Thyroid gland (tissue), 4 donors: ENCODE data around the gene KRT86. TPM values are rescaled to one million over a fixed set of nuclear protein-coding genes. Genes with fewer than 3 reads are reported as not detected.

ENCODE experiments used
- DNase-seq, 2 donors: peaks; one replicate each; pipeline ENCODE4 v3.0.0-alpha.2; 2019
- H3K27ac ChIP-seq, 3 donors: fragments of 200-600 bp; sonication (generic); 1 replicate in 2 of 3; 2 replicates in 1 of 3; pipeline ENCODE4 v1.5.1; 2016 to 2019; ENCODE audit warnings: mild to moderate bottlenecking in 1 of 3, moderate library complexity in 1 of 3
- H3K27me3 ChIP-seq: fragments of 200-600 bp; sonication (generic); one replicate; pipeline ENCODE4 v1.5.1; 2019
- H3K36me3 ChIP-seq, 2 donors: fragments of 200-600 bp; sonication (generic); one replicate each; pipeline ENCODE4 v1.5.1; 2016 to 2019
- H3K4me1 ChIP-seq, 2 donors: fragments of 200-600 bp; sonication (generic); one replicate each; pipeline ENCODE4 v1.5.1; 2017 to 2019
- H3K4me3 ChIP-seq, 3 donors: fragments of 200-600 bp; sonication (generic); replicated peaks in 1 of 3; 1 replicate in 2 of 3; 2 replicates in 1 of 3; pipeline ENCODE4 v1.5.1; 2016; ENCODE audit warnings: mild to moderate bottlenecking in 1 of 3
- H3K9me3 ChIP-seq: fragments of 200-600 bp; sonication (generic); one replicate; pipeline ENCODE4 v1.5.1; 2017
- CTCF ChIP-seq, 6 experiments: fragments of 200-600 bp in 3 of 6; fragments of 450-650 bp in 3 of 6; sonication (generic) in 3 of 6; IDR thresholded peaks; one replicate each; pipeline ENCODE4 v1.5.1; 2016 to 2019; ENCODE audit warnings: antibody characterized with exemption in 6 of 6, mild to moderate bottlenecking in 2 of 6, inconsistent platforms in 1 of 6, moderate library complexity in 1 of 6
- POLR2A ChIP-seq, 2 donors: fragments of 450-650 bp; IDR thresholded peaks; one replicate each; pipeline ENCODE4 v1.6.1; 2017; ENCODE audit warnings: antibody characterized with exemption in 2 of 2, mild to moderate bottlenecking in 2 of 2, moderate library complexity in 1 of 2
- WGBS, 2 donors: methylation state at CpG; one replicate each; pipeline ENCODE4 v1.1.5; 2017; 5-methylcytosine and 5-hydroxymethylcytosine counted together
- intact Hi-C: fragments of 100-400 bp; cut with DNase I; formaldehyde crosslinking; loops from one replicate; pipeline ENCODE4 v1.15.1; 2023
- total RNA-seq, 4 donors: library from RNA; depleted of rRNA; stranded (reverse); fragments of >200 nt; gene quantifications; one replicate each; pipeline ENCODE4 v1.2.3, GENCODE V29; 2016

KRT86 gene
- total RNA-seq, 4 donors from 2014 or later, result 0.13 to 1.1 (median 0.42) TPM

- H3K4me1 ChIP-seq, result peaks cover 7 to 22% of the 10 kb centered on the region in 2 donors
- no peak for DNase-seq
- no peak overlapping the region for H3K4me3 ChIP-seq
- no peaks in the 10 kb centered on the region for H3K36me3 ChIP-seq
- H3K9me3 ChIP-seq, result no peaks in the 10 kb centered on the region
- no peaks in the 10 kb centered on the region for H3K27me3 ChIP-seq
- intact Hi-C loops, result no loop called here
- 73 to 80% methylated on average over 1 of the region's 1 CpG for WGBS, 2 donors
- H3K27ac ChIP-seq, result no peak overlapping the region
- no peak for TF ChIP-seq CTCF (IDR thresholded peaks at IDR 0.05)
- no peak for TF ChIP-seq POLR2A (IDR thresholded peaks at IDR 0.05)
These were observed 48.6 kb downstream of the KRT86 start for GRCh38 chr12:52323001-52323400.

- no peaks in the 10 kb centered on the region for H3K36me3 ChIP-seq
- TF ChIP-seq POLR2A (IDR thresholded peaks at IDR 0.05), result no peak
- TF ChIP-seq CTCF (IDR thresholded peaks at IDR 0.05), result no peak
- no peak for DNase-seq
- 92 to 95% methylated on average over 10 of the region's 10 CpGs for WGBS, 2 donors
- no peak overlapping the region for H3K4me3 ChIP-seq
- intact Hi-C loops, result no loop called here
- H3K27me3 ChIP-seq, result no peaks in the 10 kb centered on the region
- no peaks in the 10 kb centered on the region for H3K9me3 ChIP-seq
- H3K27ac ChIP-seq, result no peak overlapping the region
- H3K4me1 ChIP-seq, result peaks cover 7 to 26% of the 10 kb centered on the region in 2 donors
These were observed 49.1 kb downstream of the KRT86 start for GRCh38 chr12:52323416-52324152.

- no peaks in the 10 kb centered on the region for H3K36me3 ChIP-seq
- TF ChIP-seq POLR2A (IDR thresholded peaks at IDR 0.05) (no peak), CTCF (IDR thresholded peaks at IDR 0.05) (no peak)
- intact Hi-C loops, result no loop called here
- DNase-seq, result no peak
- no peaks in the 10 kb centered on the region for H3K27me3 ChIP-seq
- no peak overlapping the region for H3K27ac ChIP-seq
- H3K4me3 ChIP-seq, result no peak overlapping the region
- 98 to 100% methylated on average over 3 of the region's 3 CpGs for WGBS, 2 donors
- H3K9me3 ChIP-seq, result no peaks in the 10 kb centered on the region
- H3K4me1 ChIP-seq, result peaks cover 7 to 26% of the 10 kb centered on the region in 2 donors
These were observed 49.7 kb downstream of the KRT86 start for GRCh38 chr12:52324153-52324444.

GRCh38 chr12:52327052-52327829 lies 52.8 kb downstream of the KRT86 start:
- H3K4me3 ChIP-seq, result no peak overlapping the region
- H3K27me3 ChIP-seq, result no peaks in the 10 kb centered on the region
- intact Hi-C loops, result loop anchor here (5.0 kb wide), 1 partner anchor 170 kb away; no protein-coding TSS in a partner anchor
- no peak for TF ChIP-seq POLR2A (IDR thresholded peaks at IDR 0.05)
- TF ChIP-seq CTCF (IDR thresholded peaks at IDR 0.05), result peak; percentile 25 to 94 (median 86)
- H3K36me3 ChIP-seq, result no peaks in the 10 kb centered on the region
- peak; percentile 85 to 86 for DNase-seq
- H3K9me3 ChIP-seq, result no peaks in the 10 kb centered on the region
- H3K4me1 ChIP-seq, result peaks cover 3 to 22% of the 10 kb centered on the region in 2 donors
- no peak overlapping the region for H3K27ac ChIP-seq
- 52 to 55% methylated on average over 11 of the region's 11 CpGs for WGBS, 2 donors
